Measurements from ENCODE around the gene ARHGAP42.

- TF ChIP-seq CTCF (optimal IDR thresholded peaks at IDR 0.05 in 1 of 3, IDR thresholded peaks at IDR 0.05 in 1 of 3, conservative IDR thresholded peaks at IDR 0.05 in 1 of 3; ENCODE audit: extremely low read depth in 1 of 3, insufficient read depth in 2 of 3, low read length in 3 of 3) = no peak
- no peak for TF ChIP-seq EZH2 (IDR thresholded peaks at IDR 0.05; ENCODE audit: low read length)
Measured at GRCh38 chr11:100969008-100969407, 281.9 kb downstream of the ARHGAP42 start.
